Mesangial cell (primary cell): ENCODE results near the gene UQCR11. TPM values are rescaled to one million over a fixed set of nuclear protein-coding genes. Genes with fewer than 3 reads are reported as not detected.

Experiments used
- total RNA-seq: library from RNA; depleted of rRNA; stranded (reverse); fragments of >200 nt; gene quantifications from 2 replicates; pipeline ENCODE4 v1.2.3, GENCODE V29; 2015

UQCR11 gene
- 101 and 169 TPM in 2 replicates for total RNA-seq

DNA sequence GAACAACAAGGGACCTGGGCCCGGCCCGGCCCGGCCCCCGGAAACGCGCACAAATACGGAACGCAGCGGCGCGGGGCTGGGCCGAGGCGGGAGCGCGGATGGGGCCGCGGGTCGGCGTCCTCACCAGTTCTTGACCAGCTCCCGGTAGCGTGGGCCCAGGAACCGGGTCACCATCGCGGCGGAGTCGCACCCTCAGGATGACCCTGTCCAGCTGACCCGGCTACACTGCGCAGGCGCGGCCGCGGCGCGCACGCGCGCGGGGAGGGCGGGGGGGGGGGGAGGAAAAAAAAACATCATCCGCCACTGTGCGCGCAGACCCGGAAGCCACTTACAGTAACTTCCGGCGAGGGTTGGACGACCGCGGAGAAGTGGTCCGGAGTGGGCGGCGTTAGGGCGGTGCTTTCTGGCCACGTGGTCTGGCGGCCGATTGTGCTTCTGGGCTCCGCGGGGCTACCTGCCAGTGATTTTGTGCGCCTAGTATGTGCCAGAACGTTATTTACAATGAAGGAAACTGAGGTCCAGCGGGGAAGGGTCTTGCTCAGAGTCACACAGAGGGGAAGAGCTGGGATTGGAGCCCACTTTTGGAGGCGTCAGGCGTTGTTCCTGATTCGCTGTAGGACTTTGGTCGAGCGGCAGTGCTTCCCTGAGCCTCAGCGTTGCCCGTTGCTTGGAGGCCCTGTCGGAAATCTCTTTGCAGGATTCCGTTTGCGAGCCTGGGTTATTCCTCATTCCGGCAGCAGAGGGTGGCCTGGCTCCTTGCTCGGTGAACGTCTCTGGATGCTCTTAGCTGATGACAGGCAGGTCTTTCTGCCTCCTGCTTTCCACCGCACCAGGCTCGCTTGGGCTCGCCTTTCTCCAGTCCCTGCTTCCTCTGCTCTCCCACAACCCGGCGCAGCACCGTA, at the start of gene UQCR11:
TSS of gene UQCR11 (minus strand) at position 227 of the 902 bp plus-strand sequence. CDS start at position 174, 53 bp downstream.

DNA sequence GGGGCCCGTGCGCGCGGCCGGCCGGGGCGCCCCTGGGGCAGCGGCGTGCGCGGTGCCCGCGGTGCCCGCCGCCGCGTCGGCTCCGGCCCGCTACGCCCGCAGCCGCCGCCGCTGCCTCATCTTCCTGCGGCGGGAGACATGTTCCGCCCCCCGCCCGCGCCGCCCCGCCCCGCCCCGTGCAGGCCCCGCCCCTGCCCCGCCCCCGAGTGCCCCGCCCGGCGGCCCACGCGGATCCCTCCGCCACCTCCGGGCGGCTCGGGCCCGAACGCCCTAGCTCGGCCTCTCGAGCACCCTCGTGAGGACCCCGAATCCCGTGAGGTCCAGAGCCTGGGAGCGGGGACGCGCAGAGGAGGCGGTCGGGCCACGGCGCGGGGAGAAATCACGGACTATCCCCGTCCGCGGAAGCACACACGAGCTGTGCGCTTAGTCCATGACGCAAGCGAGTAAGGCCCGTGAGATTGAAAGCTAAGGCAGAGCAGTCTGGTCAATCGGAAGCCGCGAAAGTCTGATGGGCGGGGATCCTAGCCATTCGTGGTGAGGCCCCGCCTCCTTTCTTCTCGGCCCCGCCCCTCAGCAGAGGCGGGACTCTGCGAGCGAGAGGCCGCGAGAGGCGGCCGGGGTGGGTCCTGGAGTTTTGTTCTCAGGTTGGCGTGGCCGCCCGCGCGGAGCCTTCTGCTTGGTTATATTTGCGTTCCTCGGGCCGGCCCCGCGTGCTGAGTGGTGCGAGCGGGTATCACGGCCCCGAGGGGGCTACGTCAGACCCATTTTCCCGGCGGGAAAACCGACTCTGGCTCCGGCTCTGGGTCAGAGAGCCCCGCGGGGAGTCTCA, 47.4 kb upstream of the UQCR11 start, which contains the start of gene TCF3:
TSS of gene TCF3 (minus strand) at position 145 of the 829 bp plus-strand sequence. CDS start 2,367 bp downstream, outside the sequence.

DNA sequence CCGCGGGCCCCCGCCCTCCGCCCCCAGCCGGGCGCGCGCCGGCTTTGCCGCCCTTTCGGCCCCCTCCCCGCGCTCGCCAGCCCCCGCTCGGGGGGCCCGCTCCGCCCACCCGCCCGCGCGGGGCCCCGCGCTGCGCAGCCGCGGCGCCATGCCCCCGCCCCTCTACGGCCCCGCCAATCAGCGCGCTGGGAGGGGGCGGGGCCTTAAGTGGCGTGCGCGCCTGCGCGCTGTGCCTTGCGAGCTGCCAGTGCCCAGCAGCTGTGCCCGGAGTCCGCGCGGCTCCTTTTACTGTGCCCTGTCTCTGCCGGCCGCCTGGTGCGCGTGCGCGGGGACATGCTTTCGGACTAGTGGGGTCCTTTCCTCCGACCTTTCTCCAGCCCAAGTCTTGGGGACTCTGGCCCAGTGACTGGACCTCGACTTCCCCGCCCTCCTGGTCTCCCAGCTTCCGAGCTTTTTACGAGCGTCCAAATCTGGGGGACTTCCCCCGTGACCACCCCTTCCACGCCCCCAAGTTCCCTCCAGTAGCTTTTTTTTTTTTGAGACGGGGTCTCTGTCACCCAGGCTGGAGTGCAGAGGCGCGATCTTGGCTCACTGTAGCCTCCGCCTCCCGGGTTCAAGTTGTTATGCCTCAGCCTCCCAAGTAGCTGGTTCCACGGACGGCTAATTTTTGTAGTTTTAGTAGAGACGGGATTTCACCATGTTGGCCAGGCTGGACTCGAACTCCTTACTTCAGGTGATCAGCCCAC, 12.3 kb downstream of the UQCR11 start, which contains the start of gene MBD3:
TSS of gene MBD3 (minus strand) at position 111 of the 746 bp plus-strand sequence. CDS start 234 bp downstream, outside the sequence.

DNA sequence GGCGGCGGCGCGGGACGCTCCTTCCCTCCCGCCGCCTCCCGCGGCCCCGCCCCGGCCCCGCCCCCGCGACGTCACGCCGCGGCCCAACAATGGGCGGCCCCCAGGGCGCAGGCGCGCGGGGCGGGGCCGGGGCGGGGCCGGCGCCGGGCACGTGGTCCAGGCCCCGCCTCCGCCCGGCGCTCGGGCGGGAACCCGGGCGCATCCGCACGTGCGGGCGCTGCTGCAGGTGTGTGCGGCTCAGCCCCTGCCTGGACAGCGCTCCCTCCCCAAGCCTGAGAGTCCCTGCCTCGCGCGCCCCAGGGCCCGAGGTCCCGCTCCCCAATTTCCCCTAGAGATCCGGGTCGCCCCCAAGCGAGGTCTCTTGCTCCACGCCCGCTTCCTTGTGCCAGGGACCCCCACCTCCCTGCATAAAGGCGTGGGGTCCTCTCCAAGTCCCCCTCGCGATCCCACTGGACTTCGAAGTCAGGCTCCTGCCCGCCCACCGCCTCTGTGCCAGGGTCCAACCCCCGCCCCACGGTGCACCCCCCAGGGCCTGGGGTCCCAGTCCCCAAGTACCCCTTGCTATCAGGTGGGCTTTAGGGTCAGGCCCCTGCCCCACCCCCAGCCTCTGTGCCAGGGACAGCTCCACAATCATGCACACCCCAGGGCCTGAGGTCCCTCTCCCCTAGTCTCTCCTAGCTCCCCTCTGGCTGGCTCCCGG, 36.8 kb downstream of the UQCR11 start, which contains the start of gene MEX3D:
TSS of gene MEX3D (minus strand) at position 6 of the 700 bp plus-strand sequence. CDS start 267 bp downstream, outside the sequence.

Other genes starting within 250 kb of the UQCR11 start
- 172 and 183 TPM in 2 replicates for gene NDUFS7, start 221.6 kb downstream of the UQCR11 start, total RNA-seq
- gene GAMT, start 203.9 kb downstream of the UQCR11 start, total RNA-seq = 21.5 and 44.2 TPM in 2 replicates
- 71.4 and 138 TPM in 2 replicates for gene DAZAP1, start 197.9 kb downstream of the UQCR11 start, total RNA-seq
- 1,692 and 1,880 TPM in 2 replicates for gene RPS15, start 167.1 kb downstream of the UQCR11 start, total RNA-seq
- gene APC2, start 155.3 kb downstream of the UQCR11 start, total RNA-seq = 0.98 and 1.0 TPM in 2 replicates
- gene C19orf25, start 126.2 kb downstream of the UQCR11 start, total RNA-seq = 26.1 and 55.5 TPM in 2 replicates
- 3.9 and 10.8 TPM in 2 replicates for gene PCSK4, start 115.1 kb downstream of the UQCR11 start, total RNA-seq
- gene REEP6, start 114.3 kb downstream of the UQCR11 start, total RNA-seq = 5.2 and 7.6 TPM in 2 replicates
- gene ADAMTSL5, start 92.4 kb downstream of the UQCR11 start, total RNA-seq = 0.65 and 4.4 TPM in 2 replicates
- gene PLK5, start 81.4 kb downstream of the UQCR11 start, total RNA-seq = 0.13 TPM in 1 of 2 replicates, not detected in the other
- gene MEX3D, start 37.1 kb downstream of the UQCR11 start, total RNA-seq = 72.6 and 109 TPM in 2 replicates
- 119 and 157 TPM in 2 replicates for gene MBD3, start 12.6 kb downstream of the UQCR11 start, total RNA-seq
- gene TCF3, start 47.2 kb upstream of the UQCR11 start, total RNA-seq = 164 and 236 TPM in 2 replicates
- not detected in 2 replicates for gene ONECUT3, start 148.0 kb upstream of the UQCR11 start, total RNA-seq
- 5.4 and 5.6 TPM in 2 replicates for gene ATP8B3, start 206.8 kb upstream of the UQCR11 start, total RNA-seq
- gene REXO1, start 243.0 kb upstream of the UQCR11 start, total RNA-seq = 23.6 and 41.8 TPM in 2 replicates